Thyroid gland (tissue), 4 donors: ENCODE results near the gene OCA2. TPM values are rescaled to one million over a fixed set of nuclear protein-coding genes. Genes with fewer than 3 reads are reported as not detected.

Experiments
- DNase-seq, 2 donors: peaks; one replicate each; pipeline ENCODE4 v3.0.0-alpha.2; 2019
- H3K27ac ChIP-seq, 3 donors: fragments of 200-600 bp; sonication (generic); 1 replicate in 2 of 3; 2 replicates in 1 of 3; pipeline ENCODE4 v1.5.1; 2016 to 2019; ENCODE audit warnings: mild to moderate bottlenecking in 1 of 3, moderate library complexity in 1 of 3
- H3K27me3 ChIP-seq: fragments of 200-600 bp; sonication (generic); one replicate; pipeline ENCODE4 v1.5.1; 2019
- H3K36me3 ChIP-seq, 2 donors: fragments of 200-600 bp; sonication (generic); one replicate each; pipeline ENCODE4 v1.5.1; 2016 to 2019
- H3K4me1 ChIP-seq, 2 donors: fragments of 200-600 bp; sonication (generic); one replicate each; pipeline ENCODE4 v1.5.1; 2017 to 2019
- H3K4me3 ChIP-seq, 3 donors: fragments of 200-600 bp; sonication (generic); replicated peaks in 1 of 3; 1 replicate in 2 of 3; 2 replicates in 1 of 3; pipeline ENCODE4 v1.5.1; 2016; ENCODE audit warnings: mild to moderate bottlenecking in 1 of 3
- H3K9me3 ChIP-seq: fragments of 200-600 bp; sonication (generic); one replicate; pipeline ENCODE4 v1.5.1; 2017
- POLR2A ChIP-seq, 2 donors: fragments of 450-650 bp; IDR thresholded peaks; one replicate each; pipeline ENCODE4 v1.6.1; 2017; ENCODE audit warnings: antibody characterized with exemption in 2 of 2, mild to moderate bottlenecking in 2 of 2, moderate library complexity in 1 of 2
- WGBS, 2 donors: methylation state at CpG; one replicate each; pipeline ENCODE4 v1.1.5; 2017; 5-methylcytosine and 5-hydroxymethylcytosine counted together
- intact Hi-C: fragments of 100-400 bp; cut with DNase I; formaldehyde crosslinking; loops from one replicate; pipeline ENCODE4 v1.15.1; 2023
- total RNA-seq, 4 donors: library from RNA; depleted of rRNA; stranded (reverse); fragments of >200 nt; gene quantifications; one replicate each; pipeline ENCODE4 v1.2.3, GENCODE V29; 2016
- TF ChIP-seq, protein P1 (sequence below), 6 experiments: fragments of 200-600 bp in 3 of 6; fragments of 450-650 bp in 3 of 6; sonication (generic) in 3 of 6; IDR thresholded peaks; one replicate each; pipeline ENCODE4 v1.5.1; 2016 to 2019; ENCODE audit warnings: antibody characterized with exemption in 6 of 6, mild to moderate bottlenecking in 2 of 6, inconsistent platforms in 1 of 6, moderate library complexity in 1 of 6

Gene OCA2
- total RNA-seq, 4 donors from 2014 or later, result 5.5 to 20.5 (median 13.8) TPM

DNA sequence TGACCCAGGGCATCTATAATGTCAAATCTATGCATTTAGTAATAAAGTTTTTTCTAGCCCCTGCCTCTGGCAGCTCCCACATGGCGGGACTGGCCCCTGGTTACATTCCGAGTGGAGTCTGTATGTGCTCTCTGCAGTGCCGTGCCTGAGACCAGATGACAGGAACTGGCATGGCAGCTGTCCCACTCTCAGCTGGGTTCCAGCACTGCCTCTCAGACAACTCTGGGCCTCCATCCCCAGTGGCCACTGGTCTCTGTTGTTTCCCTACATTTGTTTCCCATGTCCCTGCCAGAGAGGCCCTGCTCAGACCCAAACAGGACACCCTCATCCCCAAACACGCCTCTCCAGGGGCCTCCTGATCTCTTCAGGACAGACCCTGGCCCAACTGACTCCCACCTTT lies 109.3 kb downstream of the OCA2 start:
- peaks cover 0 to 3% of the 10 kb centered on the region in 2 donors for H3K4me1 ChIP-seq
- H3K27me3 ChIP-seq, result no peaks in the 10 kb centered on the region
- no peak overlapping the region for H3K4me3 ChIP-seq
- DNase-seq, result no peak
- H3K27ac ChIP-seq, result no peak overlapping the region
- WGBS, 2 donors, result 86 to 87% methylated on average over 4 of the region's 4 CpGs
- no peaks in the 10 kb centered on the region for H3K36me3 ChIP-seq
- H3K9me3 ChIP-seq, result no peaks in the 10 kb centered on the region
- TF ChIP-seq POLR2A (IDR thresholded peaks at IDR 0.05), result no peak
- TF ChIP-seq, protein P1, sequence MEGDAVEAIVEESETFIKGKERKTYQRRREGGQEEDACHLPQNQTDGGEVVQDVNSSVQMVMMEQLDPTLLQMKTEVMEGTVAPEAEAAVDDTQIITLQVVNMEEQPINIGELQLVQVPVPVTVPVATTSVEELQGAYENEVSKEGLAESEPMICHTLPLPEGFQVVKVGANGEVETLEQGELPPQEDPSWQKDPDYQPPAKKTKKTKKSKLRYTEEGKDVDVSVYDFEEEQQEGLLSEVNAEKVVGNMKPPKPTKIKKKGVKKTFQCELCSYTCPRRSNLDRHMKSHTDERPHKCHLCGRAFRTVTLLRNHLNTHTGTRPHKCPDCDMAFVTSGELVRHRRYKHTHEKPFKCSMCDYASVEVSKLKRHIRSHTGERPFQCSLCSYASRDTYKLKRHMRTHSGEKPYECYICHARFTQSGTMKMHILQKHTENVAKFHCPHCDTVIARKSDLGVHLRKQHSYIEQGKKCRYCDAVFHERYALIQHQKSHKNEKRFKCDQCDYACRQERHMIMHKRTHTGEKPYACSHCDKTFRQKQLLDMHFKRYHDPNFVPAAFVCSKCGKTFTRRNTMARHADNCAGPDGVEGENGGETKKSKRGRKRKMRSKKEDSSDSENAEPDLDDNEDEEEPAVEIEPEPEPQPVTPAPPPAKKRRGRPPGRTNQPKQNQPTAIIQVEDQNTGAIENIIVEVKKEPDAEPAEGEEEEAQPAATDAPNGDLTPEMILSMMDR (IDR thresholded peaks at IDR 0.05), result no peak
- intact Hi-C loops, result no loop called here

DNA sequence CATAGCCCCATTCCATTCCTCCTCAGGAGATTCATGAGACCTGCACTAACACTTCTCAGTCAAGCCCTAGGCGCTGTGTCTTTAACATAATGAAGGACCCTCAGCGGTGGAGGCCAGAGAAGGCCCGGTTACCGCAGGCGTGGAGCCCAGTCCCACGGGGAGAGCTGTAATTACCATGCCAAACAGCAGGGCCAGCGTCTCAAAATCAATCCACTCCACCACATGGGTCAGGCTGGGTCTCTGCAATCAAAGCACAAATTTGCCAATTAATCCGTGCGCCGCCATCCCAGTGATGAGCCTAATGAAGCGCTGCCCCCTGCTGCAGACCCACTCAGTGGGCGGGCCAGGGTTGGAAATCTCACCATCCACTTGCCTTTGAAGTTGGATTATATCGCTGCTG lies 109.7 kb downstream of the OCA2 start:
- Histone ChIP-seq H3K27ac (no peak overlapping the region), H3K4me3 (no peak overlapping the region), H3K9me3 (no peaks in the 10 kb centered on the region), H3K27me3 (no peaks in the 10 kb centered on the region), H3K4me1 (peaks cover 0 to 2% of the 10 kb centered on the region in 2 donors), H3K36me3 (no peaks in the 10 kb centered on the region)
- intact Hi-C loops, result no loop called here
- TF ChIP-seq, protein P1 (IDR thresholded peaks at IDR 0.05), result no peak
- no peak for TF ChIP-seq POLR2A (IDR thresholded peaks at IDR 0.05)
- 78 to 95% methylated on average over 11 to 13 of the region's 13 CpGs for WGBS, 2 donors
- DNase-seq, result no peak

DNA sequence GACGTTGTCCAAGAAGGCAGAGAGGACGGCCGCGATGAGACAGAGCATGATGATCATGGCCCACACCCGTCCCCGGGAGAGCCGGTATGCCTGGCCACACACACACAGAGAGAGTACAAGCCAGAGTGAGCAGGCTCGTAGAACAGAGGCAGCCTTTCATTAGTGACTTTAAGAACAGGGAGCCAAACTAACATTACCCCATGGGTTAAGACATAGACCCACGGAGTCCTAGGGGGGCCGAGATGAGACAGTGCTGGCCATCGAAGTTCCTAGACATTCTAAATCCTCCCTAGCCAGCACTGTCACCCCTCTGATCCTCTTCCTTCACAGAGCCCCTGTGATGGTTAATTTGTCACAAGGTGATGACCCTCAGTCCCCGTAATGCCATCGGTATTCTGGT lies 114.0 kb downstream of the OCA2 start:
- 90 to 93% methylated on average over 13 of the region's 13 CpGs for WGBS, 2 donors
- Histone ChIP-seq H3K27ac (no peak overlapping the region), H3K9me3 (no peaks in the 10 kb centered on the region), H3K27me3 (no peaks in the 10 kb centered on the region), H3K36me3 (no peaks in the 10 kb centered on the region), H3K4me1 (peaks cover 0 to 12% of the 10 kb centered on the region in 2 donors), H3K4me3 (no peak overlapping the region)
- TF ChIP-seq, protein P1 (IDR thresholded peaks at IDR 0.05), result no peak
- no peak for TF ChIP-seq POLR2A (IDR thresholded peaks at IDR 0.05)
- intact Hi-C loops, result no loop called here
- DNase-seq, result no peak

DNA sequence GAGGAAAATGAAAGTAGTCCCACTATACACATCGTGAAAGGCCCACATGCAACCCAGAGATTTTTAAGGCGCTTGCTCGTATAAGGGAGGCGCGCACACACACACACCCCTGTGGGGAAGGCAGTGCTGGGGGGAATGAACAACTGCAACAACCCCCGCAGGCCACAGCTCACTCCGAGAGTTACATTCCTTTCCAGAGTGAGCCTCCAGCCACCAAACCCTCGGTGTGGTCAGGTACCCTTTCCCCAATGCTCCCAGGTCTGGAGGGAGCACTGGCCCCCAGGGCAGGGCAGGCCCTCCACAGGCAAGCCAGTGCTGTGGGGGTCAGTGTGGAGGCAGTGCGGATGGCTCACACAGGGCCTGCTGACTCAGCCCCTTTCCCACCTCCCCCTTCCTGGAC lies 115.6 kb downstream of the OCA2 start:
- no peak for DNase-seq
- no peaks in the 10 kb centered on the region for H3K9me3 ChIP-seq
- H3K4me1 ChIP-seq, result peaks cover 0 to 12% of the 10 kb centered on the region in 2 donors
- no peaks in the 10 kb centered on the region for H3K36me3 ChIP-seq
- no peak overlapping the region for H3K4me3 ChIP-seq
- no peak overlapping the region for H3K27ac ChIP-seq
- H3K27me3 ChIP-seq, result no peaks in the 10 kb centered on the region
- no peak for TF ChIP-seq POLR2A (IDR thresholded peaks at IDR 0.05)
- TF ChIP-seq, protein P1 (IDR thresholded peaks at IDR 0.05), result no peak
- whole genome bisulfite sequencing, 2 donors, result 93 to 95% methylated on average over 9 of the region's 9 CpGs
- intact Hi-C loops, result no loop called here

DNA sequence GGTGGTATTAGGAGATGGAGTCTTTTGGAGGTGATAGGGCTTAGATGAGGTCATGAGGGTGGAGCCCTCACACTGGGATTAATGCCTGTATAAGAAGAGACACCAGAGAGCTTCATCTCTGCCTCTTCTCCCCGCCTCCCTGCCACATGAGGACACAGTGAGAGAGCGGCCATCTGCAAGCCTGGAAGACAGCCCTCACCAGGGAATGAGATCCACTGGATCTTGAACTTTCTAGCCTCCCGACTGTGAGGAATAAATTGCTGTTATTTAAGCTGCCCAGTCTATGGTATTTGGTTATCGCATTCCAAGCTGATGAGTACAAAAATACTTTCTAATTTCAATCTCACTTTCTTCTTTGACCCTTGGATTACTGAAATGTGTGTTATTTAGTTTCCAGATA lies 121.4 kb downstream of the OCA2 start:
- Histone ChIP-seq H3K4me1 (peaks cover 0 to 12% of the 10 kb centered on the region in 2 donors), H3K9me3 (no peaks in the 10 kb centered on the region), H3K4me3 (no peak overlapping the region), H3K27me3 (no peaks in the 10 kb centered on the region), H3K36me3 (no peaks in the 10 kb centered on the region), H3K27ac (no peak overlapping the region)
- intact Hi-C loops, result no loop called here
- 79 to 83% methylated on average over 4 of the region's 4 CpGs for WGBS, 2 donors
- DNase-seq, result no peak
- no peak for TF ChIP-seq POLR2A (IDR thresholded peaks at IDR 0.05)
- TF ChIP-seq, protein P1 (IDR thresholded peaks at IDR 0.05), result no peak
